ENCODE measurements around the gene TRAPPC11.

DNA sequence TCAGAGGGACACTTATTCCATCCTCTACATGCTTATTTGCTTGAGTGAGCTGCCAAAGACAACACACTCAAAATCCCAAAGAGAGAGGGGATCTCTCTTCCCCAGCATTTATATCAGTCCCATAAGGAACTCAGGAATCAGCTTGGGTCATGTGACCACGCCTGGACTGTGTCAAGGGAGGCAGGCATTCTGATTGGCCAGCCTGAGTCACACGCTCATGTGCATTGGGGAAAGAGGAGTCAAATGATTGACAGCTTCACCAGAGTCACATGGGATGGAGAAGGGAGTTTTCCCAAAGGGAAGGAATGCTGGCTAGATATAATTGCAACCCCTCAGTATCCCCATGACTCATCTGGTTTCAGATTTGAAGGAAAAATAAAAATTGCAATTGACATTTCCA, 49.1 kb upstream of the TRAPPC11 start:
- TF ChIP-seq, protein P1, sequence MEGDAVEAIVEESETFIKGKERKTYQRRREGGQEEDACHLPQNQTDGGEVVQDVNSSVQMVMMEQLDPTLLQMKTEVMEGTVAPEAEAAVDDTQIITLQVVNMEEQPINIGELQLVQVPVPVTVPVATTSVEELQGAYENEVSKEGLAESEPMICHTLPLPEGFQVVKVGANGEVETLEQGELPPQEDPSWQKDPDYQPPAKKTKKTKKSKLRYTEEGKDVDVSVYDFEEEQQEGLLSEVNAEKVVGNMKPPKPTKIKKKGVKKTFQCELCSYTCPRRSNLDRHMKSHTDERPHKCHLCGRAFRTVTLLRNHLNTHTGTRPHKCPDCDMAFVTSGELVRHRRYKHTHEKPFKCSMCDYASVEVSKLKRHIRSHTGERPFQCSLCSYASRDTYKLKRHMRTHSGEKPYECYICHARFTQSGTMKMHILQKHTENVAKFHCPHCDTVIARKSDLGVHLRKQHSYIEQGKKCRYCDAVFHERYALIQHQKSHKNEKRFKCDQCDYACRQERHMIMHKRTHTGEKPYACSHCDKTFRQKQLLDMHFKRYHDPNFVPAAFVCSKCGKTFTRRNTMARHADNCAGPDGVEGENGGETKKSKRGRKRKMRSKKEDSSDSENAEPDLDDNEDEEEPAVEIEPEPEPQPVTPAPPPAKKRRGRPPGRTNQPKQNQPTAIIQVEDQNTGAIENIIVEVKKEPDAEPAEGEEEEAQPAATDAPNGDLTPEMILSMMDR (IDR thresholded peaks at IDR 0.05) = no peak
- no peak for TF ChIP-seq POLR2A (IDR thresholded peaks at IDR 0.05)
